GM12874 (cell line): Measurements from ENCODE around the gene ROBO1.

Experiments
- CTCF ChIP-seq: IDR thresholded peaks from 2 replicates; pipeline ENCODE4 v1.5.1; 2011; ENCODE audit warnings: low read depth, mild to moderate bottlenecking, control low read depth, low read length, moderate library complexity; ENCODE audit not compliant: insufficient read depth

The ROBO1 gene

GRCh38 chr3:78856164-78856563 lies 911.6 kb downstream of the ROBO1 start:
- TF ChIP-seq CTCF: no peak

- no peak for TF ChIP-seq CTCF
Observed at GRCh38 chr3:78855190-78855589, 912.6 kb downstream of the ROBO1 start.

GRCh38 chr3:78848392-78849288 lies 919.2 kb downstream of the ROBO1 start:
- TF ChIP-seq CTCF: no peak

GRCh38 chr3:78847603-78848002 lies 920.2 kb downstream of the ROBO1 start:
- TF ChIP-seq CTCF: no peak

GRCh38 chr3:78847203-78847602 lies 920.6 kb downstream of the ROBO1 start:
- TF ChIP-seq CTCF: no peak

GRCh38 chr3:78846718-78847117 lies 921.1 kb downstream of the ROBO1 start:
- TF ChIP-seq CTCF: no peak

- TF ChIP-seq CTCF: no peak
Observed at GRCh38 chr3:78845605-78846004, 922.2 kb downstream of the ROBO1 start.
